Stomach (tissue), 9 donors: Measurements from ENCODE around the gene NFATC1. TPM values are rescaled to one million over a fixed set of nuclear protein-coding genes. Genes with fewer than 3 reads are reported as not detected.

ENCODE experiments used
- DNase-seq, 2 donors: peaks; one replicate each; pipeline versions ENCODE4 v3.0.0 to v3.0.0-alpha.2; 2013 to 2019
- H3K27ac ChIP-seq, 5 donors: fragments of 200-600 bp in 4 of 5; sonication (generic) in 4 of 5; one replicate each; pipeline ENCODE4 v1.5.1; 2013 to 2019; ENCODE audit warnings: mild to moderate bottlenecking in 1 of 5, moderate library complexity in 1 of 5
- H3K27me3 ChIP-seq, 3 donors: fragments of 200-600 bp; sonication (generic); one replicate each; pipeline ENCODE4 v1.5.1; 2017 to 2019; ENCODE audit warnings: mixed run types in 1 of 3
- H3K36me3 ChIP-seq, 4 donors: fragments of 200-600 bp; sonication (generic); 1 replicate in 3 of 4; 2 replicates in 1 of 4; pipeline ENCODE4 v1.5.1; 2016 to 2019
- H3K4me1 ChIP-seq, 4 donors: fragments of 200-600 bp; sonication (generic); one replicate each; pipeline ENCODE4 v1.5.1; 2016 to 2019
- H3K4me3 ChIP-seq, 4 donors: fragments of 200-600 bp; sonication (generic) in 3 of 4; one replicate each; pipeline ENCODE4 v1.5.1; 2016 to 2019; ENCODE audit warnings: mild to moderate bottlenecking in 1 of 4
- H3K9me3 ChIP-seq, 4 donors: fragments of 200-600 bp; sonication (generic); one replicate each; pipeline ENCODE4 v1.5.1; 2016 to 2019
- EP300 ChIP-seq: sonication (generic); formaldehyde crosslinking; IDR thresholded peaks from one replicate; pipeline ENCODE4 v1.6.1; 2017; ENCODE audit warnings: antibody characterized with exemption
- POLR2A ChIP-seq, 4 donors: fragments of 450-650 bp; IDR thresholded peaks; one replicate each; pipeline ENCODE4 v1.6.1; 2016; ENCODE audit warnings: antibody characterized with exemption in 4 of 4, control low read depth in 2 of 4, mild to moderate bottlenecking in 1 of 4, moderate library complexity in 1 of 4
- POLR2AphosphoS5 ChIP-seq, 3 donors: sonication (generic); formaldehyde crosslinking; IDR thresholded peaks; one replicate each; pipeline ENCODE4 v1.6.1; 2016; ENCODE audit warnings: antibody characterized with exemption in 3 of 3
- WGBS, 5 donors: extraction: QIAGEN DNeasy Blood & Tissue Kit in 3 of 5; methylation state at CpG; one replicate each; pipeline versions ENCODE4 v1.1.5 to v1.1.7; 2013 to 2018; 5-methylcytosine and 5-hydroxymethylcytosine counted together
- intact Hi-C: fragments of 100-400 bp; cut with DNase I; formaldehyde crosslinking; loops from one replicate; pipeline ENCODE4 v1.15.1; 2023; ENCODE audit warnings: low total_unique reads
- polyA plus RNA-seq, 3 donors: library from polyadenylated mRNA; stranded (reverse); fragments of 200-250 nt; gene quantifications; one replicate each; pipeline ENCODE4 v1.2.3, GENCODE V29; 2013
- total RNA-seq, 5 donors: library from RNA; depleted of rRNA; stranded (reverse); fragments of >200 nt; gene quantifications; one replicate each; pipeline versions ENCODE4 v1.1.0 to v1.2.3, GENCODE V29; 2014 to 2016
- TF ChIP-seq, protein P1 (sequence below), 7 experiments: fragments of 450-650 bp in 4 of 7; fragments of 200-600 bp in 3 of 7; sonication (generic) in 3 of 7; IDR thresholded peaks; one replicate each; pipeline ENCODE4 v1.5.1; 2016 to 2019; ENCODE audit warnings: antibody characterized with exemption in 7 of 7, control low read depth in 2 of 7, mild to moderate bottlenecking in 1 of 7
- donor health status: healthy with polysubstance abuse.
- donor health status: Bipolar disorder and iron deficiency.
- donor health status: healthy.

NFATC1 gene
- total and polyA plus RNA-seq, 8 donors: 2.6 to 14.0 (median 6.1) TPM

DNA sequence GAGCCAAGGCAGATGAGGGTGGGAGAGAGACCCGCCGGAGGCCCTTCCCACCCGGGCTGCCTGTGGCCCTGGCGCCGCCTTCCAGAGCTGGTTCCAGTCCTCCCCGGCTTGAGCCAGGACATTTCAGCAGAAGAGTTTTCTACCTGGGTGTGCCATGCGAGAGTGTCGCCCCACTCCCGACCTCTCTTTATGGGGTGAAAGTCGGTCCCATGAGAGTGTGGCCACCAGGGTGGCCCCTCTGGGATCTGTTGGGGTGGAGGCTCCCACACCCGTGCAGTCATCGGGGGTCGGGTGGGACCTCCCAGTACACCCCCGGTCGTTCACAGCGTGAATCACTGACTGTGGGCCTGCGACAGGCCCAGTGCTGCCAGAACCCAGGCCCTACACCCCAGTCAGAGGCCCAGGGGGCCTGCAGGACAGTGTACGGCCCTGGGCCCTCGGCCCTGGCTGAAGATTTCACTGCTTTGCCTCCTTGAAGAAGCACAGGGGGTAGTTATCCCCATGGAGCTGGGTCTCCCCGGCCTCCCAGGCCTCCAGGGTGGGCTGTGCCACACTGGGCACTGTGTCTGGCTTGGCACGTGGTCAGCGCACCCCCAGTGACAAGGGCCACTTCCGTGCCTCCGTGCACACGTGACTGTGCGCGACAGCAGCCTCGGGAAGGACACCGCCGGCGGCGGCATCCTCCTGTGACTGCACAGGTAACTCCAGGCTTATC lies 5.9 kb downstream of the NFATC1 start:
- Histone ChIP-seq H3K4me1 (peaks cover 18 to 78% (median 58%) of the 10 kb centered on the region in 4 donors), H3K4me3 (peak overlapping the region in 2 of 4 donors; percentile 62 to 78), H3K27ac (peak overlapping the region in 3 of 5 donors; percentile 82 to 91 (median 84)), H3K36me3 (no peaks in the 10 kb centered on the region), H3K9me3 (no peaks in the 10 kb centered on the region), H3K27me3 (peaks cover 0 to 36% (median 14%) of the 10 kb centered on the region in 3 donors)
- TF ChIP-seq POLR2A (IDR thresholded peaks at IDR 0.05) (no peak), EP300 (no peak), POLR2AphosphoS5 (IDR thresholded peaks at IDR 0.05) (no peak)
- TF ChIP-seq, protein P1, sequence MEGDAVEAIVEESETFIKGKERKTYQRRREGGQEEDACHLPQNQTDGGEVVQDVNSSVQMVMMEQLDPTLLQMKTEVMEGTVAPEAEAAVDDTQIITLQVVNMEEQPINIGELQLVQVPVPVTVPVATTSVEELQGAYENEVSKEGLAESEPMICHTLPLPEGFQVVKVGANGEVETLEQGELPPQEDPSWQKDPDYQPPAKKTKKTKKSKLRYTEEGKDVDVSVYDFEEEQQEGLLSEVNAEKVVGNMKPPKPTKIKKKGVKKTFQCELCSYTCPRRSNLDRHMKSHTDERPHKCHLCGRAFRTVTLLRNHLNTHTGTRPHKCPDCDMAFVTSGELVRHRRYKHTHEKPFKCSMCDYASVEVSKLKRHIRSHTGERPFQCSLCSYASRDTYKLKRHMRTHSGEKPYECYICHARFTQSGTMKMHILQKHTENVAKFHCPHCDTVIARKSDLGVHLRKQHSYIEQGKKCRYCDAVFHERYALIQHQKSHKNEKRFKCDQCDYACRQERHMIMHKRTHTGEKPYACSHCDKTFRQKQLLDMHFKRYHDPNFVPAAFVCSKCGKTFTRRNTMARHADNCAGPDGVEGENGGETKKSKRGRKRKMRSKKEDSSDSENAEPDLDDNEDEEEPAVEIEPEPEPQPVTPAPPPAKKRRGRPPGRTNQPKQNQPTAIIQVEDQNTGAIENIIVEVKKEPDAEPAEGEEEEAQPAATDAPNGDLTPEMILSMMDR (IDR thresholded peaks at IDR 0.05): no peak
- 84 to 93% (median 89%) methylated on average over 9 to 32 of the region's 32 CpGs for WGBS, 5 donors
- DNase-seq: no peak
- intact Hi-C loops: no loop called here

DNA sequence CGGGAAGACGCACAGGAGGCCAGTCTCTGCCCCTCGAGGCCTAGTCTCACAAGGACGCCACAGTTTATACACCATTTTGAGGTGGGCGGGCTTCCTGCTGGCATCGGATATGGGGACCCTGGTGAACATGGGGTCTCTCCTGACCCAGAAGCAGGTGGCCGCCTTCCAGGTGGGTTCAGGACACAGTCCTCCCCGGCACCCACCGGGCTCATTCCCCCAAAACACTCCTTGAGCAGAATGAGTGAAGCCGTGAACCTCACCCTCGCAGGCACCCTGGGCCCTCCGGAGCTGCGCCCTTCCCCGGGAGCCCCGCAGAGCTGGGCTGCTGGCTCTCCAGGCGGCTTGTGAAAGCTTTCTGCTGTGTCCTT lies 6.5 kb downstream of the NFATC1 start:
- no peak for DNase-seq
- H3K4me3 ChIP-seq: no peak overlapping the region
- 79 to 96% (median 91%) methylated on average over 12 to 16 of the region's 16 CpGs for WGBS, 5 donors
- TF ChIP-seq EP300 (no peak), POLR2A (IDR thresholded peaks at IDR 0.05) (no peak), POLR2AphosphoS5 (IDR thresholded peaks at IDR 0.05) (no peak)
- TF ChIP-seq, protein P1 (IDR thresholded peaks at IDR 0.05): no peak
- H3K27me3 ChIP-seq: peaks cover 0 to 30% (median 10%) of the 10 kb centered on the region in 3 donors
- H3K27ac ChIP-seq: peak overlapping the region in 3 of 5 donors; percentile 70 to 84 (median 82)
- intact Hi-C loops: no loop called here
- no peaks in the 10 kb centered on the region for H3K36me3 ChIP-seq
- no peaks in the 10 kb centered on the region for H3K9me3 ChIP-seq
- H3K4me1 ChIP-seq: peaks cover 15 to 72% (median 54%) of the 10 kb centered on the region in 4 donors

DNA sequence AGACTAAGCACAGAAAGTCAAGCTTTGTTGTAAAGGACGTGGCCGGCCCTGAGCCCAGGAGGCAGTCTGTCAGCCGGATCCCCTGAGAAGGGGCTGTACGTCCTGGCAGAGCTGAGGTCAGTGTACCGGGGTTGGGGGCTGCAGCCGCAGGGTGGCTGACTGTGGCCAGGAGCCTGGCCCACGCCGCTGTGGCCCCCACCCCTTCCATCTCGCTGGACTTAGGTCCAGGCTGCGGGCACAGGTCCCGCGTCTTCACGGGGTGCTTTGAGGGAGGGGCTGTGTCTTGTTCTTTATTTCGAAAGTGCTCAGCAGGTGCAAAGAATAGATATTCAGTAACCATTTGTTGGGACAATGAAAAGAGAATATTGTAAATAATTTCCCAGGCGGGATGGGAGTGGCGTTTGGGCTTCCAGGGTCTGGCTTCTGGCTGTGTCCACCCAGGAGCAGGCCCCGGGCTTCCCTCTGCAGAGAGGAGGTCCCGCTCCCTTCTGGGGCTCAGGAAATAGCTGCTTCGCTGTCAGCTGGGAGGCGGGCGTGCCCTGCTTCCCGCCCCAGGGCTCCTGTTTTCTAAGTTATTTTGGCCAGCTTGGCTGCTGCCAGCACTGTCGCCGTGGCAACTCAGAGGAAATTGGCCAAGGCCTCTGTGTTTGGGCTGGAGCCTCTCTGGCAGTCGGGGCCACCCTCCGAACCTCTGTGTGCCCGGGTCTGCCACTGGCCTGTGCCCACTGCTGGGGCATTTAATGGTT lies 7.4 kb downstream of the NFATC1 start:
- peaks cover 0 to 21% (median 10%) of the 10 kb centered on the region in 3 donors for H3K27me3 ChIP-seq
- H3K36me3 ChIP-seq: no peaks in the 10 kb centered on the region
- TF ChIP-seq EP300 (no peak), POLR2AphosphoS5 (IDR thresholded peaks at IDR 0.05) (no peak), POLR2A (IDR thresholded peaks at IDR 0.05) (no peak)
- TF ChIP-seq, protein P1 (IDR thresholded peaks at IDR 0.05): no peak
- peaks cover 15 to 65% (median 50%) of the 10 kb centered on the region in 4 donors for H3K4me1 ChIP-seq
- H3K27ac ChIP-seq: peak overlapping the region; percentile 24 to 84 (median 70)
- H3K9me3 ChIP-seq: no peaks in the 10 kb centered on the region
- intact Hi-C loops: no loop called here
- WGBS, 5 donors: 32 to 37% (median 33%) methylated on average over 22 to 27 of the region's 27 CpGs
- H3K4me3 ChIP-seq: peak overlapping the region; percentile 1 to 34 (median 12)
- peak; percentile 61 to 67 for DNase-seq

DNA sequence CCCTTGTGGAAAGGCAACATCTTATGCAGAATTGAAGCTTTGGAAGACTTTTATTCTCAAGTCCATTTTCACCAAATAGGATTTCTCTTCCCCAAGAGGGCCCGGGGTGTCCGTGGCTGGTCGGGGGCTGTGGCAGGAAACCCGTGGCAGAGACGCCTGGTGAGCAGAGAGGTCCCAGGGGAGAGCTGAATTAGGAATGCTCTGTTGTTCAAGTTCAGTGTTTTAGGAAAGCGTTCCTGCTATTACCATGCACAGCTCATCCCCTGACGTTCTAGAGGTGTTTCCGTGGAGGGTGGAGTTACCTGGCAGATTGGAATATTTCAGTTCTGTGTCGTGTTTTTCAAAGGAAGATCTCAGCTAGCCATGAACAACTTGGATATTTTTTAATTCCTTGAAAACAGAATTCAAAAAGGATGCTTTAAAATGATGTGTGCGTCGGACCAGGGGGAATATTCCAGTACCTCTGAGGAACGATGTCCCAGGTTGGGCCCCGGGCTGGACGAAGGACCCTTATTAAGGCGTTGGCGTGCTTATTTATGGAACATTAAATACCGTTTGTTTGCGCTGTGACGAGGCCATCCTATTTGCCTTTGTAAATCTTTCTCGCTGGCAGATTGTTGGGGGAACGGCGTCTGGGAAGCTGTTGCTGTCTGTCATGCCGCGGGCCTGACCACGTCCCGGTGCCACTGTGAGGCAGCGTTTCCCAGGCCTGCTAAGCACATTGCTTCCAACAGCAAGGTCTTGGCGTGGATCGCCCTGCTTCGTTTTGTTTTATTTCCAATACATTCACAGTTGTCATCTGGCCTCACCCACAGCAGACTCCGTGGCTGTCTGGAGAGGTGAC lies 8.2 kb downstream of the NFATC1 start:
- Histone ChIP-seq H3K4me1 (peaks cover 15 to 62% (median 46%) of the 10 kb centered on the region in 4 donors), H3K36me3 (no peaks in the 10 kb centered on the region), H3K4me3 (peak overlapping the region in 1 of 4 donors; percentile 34), H3K27ac (peak overlapping the region; percentile 17 to 84 (median 71)), H3K9me3 (no peaks in the 10 kb centered on the region), H3K27me3 (peaks cover 0 to 13% (median 10%) of the 10 kb centered on the region in 3 donors)
- 64 to 68% (median 66%) methylated on average over 31 of the region's 31 CpGs for WGBS, 5 donors
- no peak for TF ChIP-seq EP300
- TF ChIP-seq POLR2AphosphoS5 (IDR thresholded peaks at IDR 0.05): no peak
- no peak for TF ChIP-seq POLR2A (IDR thresholded peaks at IDR 0.05)
- TF ChIP-seq, protein P1 (IDR thresholded peaks at IDR 0.05): no peak
- intact Hi-C loops: no loop called here
- no peak for DNase-seq
